ENCODE measurements around the gene P3H1.

DNA sequence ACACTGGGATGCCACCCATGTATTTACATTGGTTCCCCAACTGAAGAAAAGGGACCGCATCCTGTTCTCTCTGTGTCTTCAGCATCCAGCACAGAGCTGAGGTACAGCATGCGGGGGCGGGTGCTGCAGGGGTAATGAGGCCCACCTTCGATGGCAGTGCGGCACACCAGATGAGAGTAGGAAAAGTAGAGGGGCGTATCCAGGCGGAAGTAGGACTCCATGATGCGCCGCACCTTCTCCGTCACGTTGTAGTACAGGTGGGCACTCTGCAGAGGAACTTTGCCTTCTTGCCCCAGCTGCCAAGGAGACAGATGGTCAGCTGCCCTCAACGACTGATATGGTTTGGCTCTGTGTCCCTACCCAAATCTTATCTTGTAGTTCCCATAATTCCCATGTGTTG, 16.8 kb downstream of the P3H1 start:
- TF ChIP-seq POLR2A (IDR thresholded peaks at IDR 0.05) (no peak), POLR2AphosphoS5 (IDR thresholded peaks at IDR 0.05) (no peak)
